UCSD-AML1 (cell line): ENCODE measurements around the gene CALB2.

Source experiments
- DNase-seq: peaks from one replicate; lab custom pipeline; 2025; ENCODE audit not compliant: unreplicated experiment; lab: John Stamatoyannopoulos, UW

The CALB2 gene

GRCh38 chr16:71424626-71425025 is 66.1 kb downstream of the CALB2 start:
- DNase-seq: no peak

GRCh38 chr16:71425746-71426068 is 67.2 kb downstream of the CALB2 start:
- DNase-seq: no peak

DNA sequence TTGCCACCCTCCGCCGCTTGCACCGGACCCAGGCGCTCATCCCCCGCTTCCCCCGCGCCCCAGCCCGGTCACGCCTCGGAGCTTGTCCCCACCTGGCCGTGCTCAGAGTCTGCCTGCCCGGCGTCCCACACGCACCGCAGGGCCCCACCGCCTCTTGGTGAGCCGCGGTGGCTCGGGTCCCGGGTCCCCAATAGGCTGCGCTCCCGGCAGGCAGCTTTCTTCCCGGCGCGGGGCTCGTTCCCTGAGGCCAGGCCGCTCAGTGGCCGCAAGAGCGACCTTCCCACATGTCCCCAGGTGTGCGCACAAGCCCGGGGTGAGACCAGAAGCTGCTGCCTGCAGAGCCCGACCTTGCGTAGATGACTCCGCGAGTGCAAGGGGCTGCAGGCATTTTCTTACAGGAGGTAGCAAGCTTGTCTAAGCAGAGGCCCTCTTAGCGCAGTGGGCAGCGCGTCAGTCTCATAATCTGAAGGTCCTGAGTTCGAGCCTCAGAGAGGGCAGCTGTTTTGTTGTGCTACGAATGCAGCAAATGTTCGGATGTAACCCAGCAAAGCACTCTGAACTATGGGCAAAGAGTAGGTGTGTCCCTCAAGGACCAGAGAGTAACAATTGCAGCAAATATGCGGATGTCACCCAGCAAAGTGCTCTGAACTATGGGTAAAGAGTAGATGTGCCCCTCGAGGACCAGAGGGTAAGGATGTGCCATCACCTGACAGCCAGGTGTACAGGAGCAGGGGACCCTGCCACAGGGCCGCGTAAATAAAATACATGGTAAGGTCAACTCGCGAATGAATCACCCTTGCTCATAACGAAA is 67.8 kb downstream of the CALB2 start:
- DNase-seq: peak; percentile 58

GRCh38 chr16:71426880-71427615 is 68.5 kb downstream of the CALB2 start:
- no peak for DNase-seq

GRCh38 chr16:71428385-71428784 is 69.9 kb downstream of the CALB2 start:
- no peak for DNase-seq

- no peak for DNase-seq
Observed at GRCh38 chr16:71428883-71429282, 70.4 kb downstream of the CALB2 start.

GRCh38 chr16:71429581-71429980 is 71.1 kb downstream of the CALB2 start:
- no peak for DNase-seq

DNA sequence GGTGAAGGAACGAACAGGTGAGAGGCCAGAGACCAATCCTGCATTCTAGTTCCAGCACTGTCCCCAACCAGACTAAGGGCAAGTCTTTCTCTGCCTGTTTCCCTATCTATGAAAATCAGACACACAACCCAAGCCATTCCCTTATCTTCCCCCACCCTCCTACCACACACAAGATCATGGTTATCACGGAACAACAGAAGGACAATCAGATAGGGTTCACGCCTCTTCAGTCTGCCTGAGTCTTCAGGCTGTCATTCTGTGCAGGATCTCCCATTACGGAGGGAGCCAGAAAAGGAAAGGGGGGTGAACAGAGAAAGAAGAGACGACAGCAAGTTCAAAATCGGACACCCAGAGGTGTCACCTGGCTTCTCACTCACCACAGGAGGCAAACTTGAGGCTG is 72.2 kb downstream of the CALB2 start:
- no peak for DNase-seq

DNA sequence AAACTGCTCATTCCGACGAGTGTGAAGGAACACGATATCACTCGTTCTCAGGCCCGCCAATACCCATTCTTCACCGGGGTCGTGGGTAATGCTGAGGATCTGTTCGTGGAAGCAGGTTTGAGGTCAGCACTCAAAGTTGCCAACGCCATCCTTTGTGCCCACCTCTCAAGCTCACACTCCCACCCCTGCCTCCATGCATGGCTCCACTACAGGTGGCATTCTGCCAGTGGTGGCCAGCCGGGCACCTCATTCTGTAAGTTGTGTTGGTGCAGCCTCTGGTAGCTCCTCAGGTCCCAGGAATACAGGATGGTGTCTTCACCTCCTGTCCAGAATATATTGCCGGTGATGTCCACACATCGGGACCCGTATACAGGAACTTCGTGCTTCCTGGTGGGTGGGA is 72.7 kb downstream of the CALB2 start:
- DNase-seq: no peak

DNA sequence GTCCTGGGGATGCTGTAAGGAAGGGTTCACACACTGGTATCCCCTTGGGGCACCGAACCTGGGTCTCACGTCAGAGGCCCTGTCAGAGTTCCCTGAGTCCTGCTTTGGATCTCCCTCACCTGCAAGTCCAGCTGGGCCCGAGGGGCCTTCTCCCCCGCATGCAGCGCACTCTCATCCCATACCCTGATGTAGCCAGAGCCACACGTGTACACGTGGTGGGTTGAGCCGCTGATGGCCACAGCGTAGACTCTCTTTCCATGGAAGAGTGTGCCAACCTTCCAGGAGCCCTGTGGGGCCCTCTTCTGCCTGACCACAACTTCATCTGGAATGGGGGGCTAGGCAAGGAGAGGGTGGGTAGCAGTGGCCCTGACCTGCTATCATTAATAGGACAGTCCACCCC is 73.5 kb downstream of the CALB2 start:
- no peak for DNase-seq

- DNase-seq: no peak
Observed at GRCh38 chr16:71432906-71433305, 74.4 kb downstream of the CALB2 start.

- DNase-seq: no peak
Observed at GRCh38 chr16:71436473-71436872, 78.0 kb downstream of the CALB2 start.

DNA sequence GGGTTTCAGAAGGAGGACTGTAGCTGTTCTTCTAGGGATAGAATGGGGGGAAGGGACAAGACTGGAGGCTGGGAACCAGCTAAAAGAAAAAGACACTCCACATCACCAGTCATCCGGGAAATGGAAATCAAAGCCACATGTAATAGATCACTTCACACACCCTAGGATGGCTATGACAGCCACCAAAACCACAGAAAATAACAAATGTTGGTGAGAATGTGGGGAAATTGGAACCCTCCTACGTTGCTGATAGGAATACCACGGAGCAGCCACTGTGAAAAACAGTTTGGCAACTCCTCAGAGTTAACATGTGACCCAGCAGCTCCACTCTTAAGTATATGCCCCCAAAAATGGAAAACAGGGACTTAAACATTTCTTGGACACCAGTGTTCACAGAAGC is 81.0 kb downstream of the CALB2 start:
- no peak for DNase-seq
